ENCODE measurements around the gene CTSD. TPM values are rescaled to one million over a fixed set of nuclear protein-coding genes. Genes with fewer than 3 reads are reported as not detected.

The CTSD gene
- total RNA-seq, 1 experiment from 2014 or later: 127 TPM

GRCh38 chr11:1786466-1786865 lies 22.7 kb upstream of the CTSD start:
- H3K27me3 ChIP-seq (ENCODE audit: insufficient read depth, low read length): no peaks in the 10 kb centered on the region
- no peaks in the 10 kb centered on the region for H3K9me2 ChIP-seq (ENCODE audit: insufficient read depth)
- no peaks in the 10 kb centered on the region for H3K79me2 ChIP-seq (ENCODE audit: insufficient read depth, low read length)
- DNase-seq (ENCODE audit: low read depth, low spot score) (no peak), ATAC-seq (no peak)
- intact Hi-C loops (cut with micrococcal nuclease): no loop called here
- POLR2A ChIA-PET: no interaction called here
- no peak overlapping the region for H3K4me2 ChIP-seq (ENCODE audit: low read length)
- H3K4me3 ChIP-seq (replicated peaks in 1 of 2; ENCODE audit: low read depth in 1 of 2, low read length in 2 of 2): no peak overlapping the region
- TF ChIP-seq ZBTB33 (IDR thresholded peaks at IDR 0.05; ENCODE audit: extremely low read depth, insufficient replicate concordance, low read length) (no peak), ELF1 (IDR thresholded peaks at IDR 0.05; ENCODE audit: borderline replicate concordance, low read depth) (no peak), FOSL1 (IDR thresholded peaks at IDR 0.05; ENCODE audit: low read depth) (no peak), RAD21 (IDR thresholded peaks at IDR 0.05; ENCODE audit: low read depth) (no peak), SP1 (IDR thresholded peaks at IDR 0.05; ENCODE audit: low read depth) (no peak), ZNF274 (IDR thresholded peaks at IDR 0.05; ENCODE audit: low read depth, low read length) (no peak), SIN3A (IDR thresholded peaks at IDR 0.05; ENCODE audit: low read depth) (no peak), JUND (IDR thresholded peaks at IDR 0.05) (no peak), SRF (IDR thresholded peaks at IDR 0.05; ENCODE audit: low read depth) (no peak), POLR2AphosphoS5 (IDR thresholded peaks at IDR 0.05; ENCODE audit: low read depth, low read length) (no peak), CBX3 (IDR thresholded peaks at IDR 0.05; ENCODE audit: low read depth) (no peak)
- no peak overlapping the region for H2AFZ ChIP-seq (ENCODE audit: low read depth, low read length, poor library complexity, severe bottlenecking)
- H3K27ac ChIP-seq (ENCODE audit: low read depth, low read length): no peak overlapping the region
- no peaks in the 10 kb centered on the region for H3K9me3 ChIP-seq (ENCODE audit: control insufficient read depth in 1 of 2, insufficient read depth in 1 of 2, low read depth in 1 of 2, low read length in 2 of 2)
- no peaks in the 10 kb centered on the region for H3K36me3 ChIP-seq (ENCODE audit: control insufficient read depth in 1 of 2, insufficient read depth in 2 of 2, low read length in 2 of 2)
- H4K20me1 ChIP-seq (ENCODE audit: insufficient read depth): no peaks in the 10 kb centered on the region
- RAD21 ChIA-PET (ENCODE audit: low non-redundant PET in 1 of 2, low total read pairs in 2 of 2, uncharacterized antibody in 2 of 2, unreplicated experiment in 2 of 2): no interaction called here
- H3K4me1 ChIP-seq (ENCODE audit: control insufficient read depth in 1 of 2, insufficient read depth in 2 of 2, low read length in 2 of 2): no peaks in the 10 kb centered on the region
- CTCF ChIA-PET: no interaction called here
- BruUV-seq (replicated peaks): no TSS peak
- no peak overlapping the region for H3K9ac ChIP-seq (ENCODE audit: low read length)

Measured in HCT116 (cell line).